WTC11 (cell line): ENCODE results near the gene SLC25A21. TPM values are rescaled to one million over a fixed set of nuclear protein-coding genes. Genes with fewer than 3 reads are reported as not detected.

ENCODE experiments used
- ATAC-seq: fragments of 200-7000 bp; cut with Tn5 transposase; 2 replicates; pipeline ENCODE4 v1.10.0; 2021; ENCODE audit warnings: mild to moderate bottlenecking, moderate library complexity
- CTCF ChIA-PET: fragments of 300-600 bp; sonication (Branson Sonifier 250); formaldehyde crosslinking; loops from one replicate; lab custom pipeline; 2021; ENCODE audit warnings: antibody characterized with exemption; lab: Charles Lee
- POLR2A ChIA-PET: fragments of 350-600 bp; sonication (Branson Sonifier 250); formaldehyde crosslinking; loops from one replicate; lab custom pipeline; 2021; ENCODE audit warnings: antibody characterized with exemption; lab: Charles Lee
- DNase-seq: peaks from one replicate; pipeline ENCODE4 v3.0.0; 2021; ENCODE audit warnings: low spot score
- H3K27ac Mint-ChIP-seq: 2 replicates; pipeline ENCODE4 v1.8.0; 2021; ENCODE audit warnings: mixed read lengths
- H3K27me3 Mint-ChIP-seq: 2 replicates; pipeline ENCODE4 v1.8.0; 2021; ENCODE audit warnings: low read depth, mild to moderate bottlenecking, moderate library complexity, mixed read lengths
- H3K36me3 Mint-ChIP-seq: 2 replicates; pipeline ENCODE4 v1.8.0; 2021; ENCODE audit warnings: mixed read lengths
- H3K4me1 Mint-ChIP-seq: 2 replicates; pipeline ENCODE4 v1.8.0; 2022; ENCODE audit warnings: mixed read lengths
- H3K4me3 Mint-ChIP-seq: 2 replicates; pipeline ENCODE4 v1.8.0; 2021; ENCODE audit warnings: mild to moderate bottlenecking, moderate library complexity, mixed read lengths
- H3K9me3 Mint-ChIP-seq: 2 replicates; pipeline ENCODE4 v1.8.0; 2021; ENCODE audit warnings: mixed read lengths
- ATF1 ChIP-seq: sonication (generic); formaldehyde crosslinking; IDR thresholded peaks from 2 replicates; pipeline ENCODE4 v1.8.1; 2023; ENCODE audit warnings: mild to moderate bottlenecking, moderate library complexity, missing genetic modification reagents
- ATF2 ChIP-seq: sonication (generic); formaldehyde crosslinking; IDR thresholded peaks from 2 replicates; pipeline ENCODE4 v1.8.1; 2022; ENCODE audit warnings: low read depth, missing genetic modification reagents, borderline replicate concordance
- CBFB ChIP-seq: sonication (generic); formaldehyde crosslinking; IDR thresholded peaks from 2 replicates; pipeline ENCODE4 v1.8.1; 2022; ENCODE audit warnings: mild to moderate bottlenecking, low read depth, missing genetic modification reagents
- CREB1 ChIP-seq: sonication (generic); formaldehyde crosslinking; IDR thresholded peaks from 2 replicates; pipeline ENCODE4 v1.8.0; 2023; ENCODE audit warnings: mild to moderate bottlenecking, missing genetic modification reagents
- FOXJ3 ChIP-seq: sonication (generic); formaldehyde crosslinking; IDR thresholded peaks from 2 replicates; pipeline ENCODE4 v1.9.0; 2021; ENCODE audit warnings: missing genetic modification reagents, mild to moderate bottlenecking, borderline replicate concordance
- FOXK1 ChIP-seq: sonication (generic); formaldehyde crosslinking; IDR thresholded peaks from 2 replicates; pipeline ENCODE4 v1.8.0; 2022; ENCODE audit warnings: mild to moderate bottlenecking, moderate library complexity, missing genetic modification reagents
- FOXP1 ChIP-seq: sonication (generic); formaldehyde crosslinking; IDR thresholded peaks from 2 replicates; pipeline ENCODE4 v1.8.0; 2022; ENCODE audit warnings: missing genetic modification reagents, mild to moderate bottlenecking, moderate library complexity, borderline replicate concordance
- GABPB1 ChIP-seq: sonication (generic); formaldehyde crosslinking; IDR thresholded peaks from 2 replicates; pipeline ENCODE4 v1.8.1; 2023; ENCODE audit warnings: mild to moderate bottlenecking, missing genetic modification reagents
- KAT7 ChIP-seq: sonication (generic); formaldehyde crosslinking; IDR thresholded peaks from 2 replicates; pipeline ENCODE4 v1.8.1; 2023; ENCODE audit warnings: missing genetic modification reagents, mild to moderate bottlenecking, borderline replicate concordance
- MLX ChIP-seq: sonication (generic); formaldehyde crosslinking; IDR thresholded peaks from 2 replicates; pipeline ENCODE4 v1.8.1; 2023; ENCODE audit warnings: mild to moderate bottlenecking, missing genetic modification reagents, moderate library complexity
- NFYB ChIP-seq: sonication (generic); formaldehyde crosslinking; conservative IDR thresholded peaks from 2 replicates; pipeline ENCODE4 v1.8.0; 2022; ENCODE audit warnings: low read depth, missing genetic modification reagents
- NR1H2 ChIP-seq: sonication (generic); formaldehyde crosslinking; IDR thresholded peaks from 2 replicates; pipeline ENCODE4 v1.9.0; 2021; ENCODE audit warnings: mild to moderate bottlenecking, moderate library complexity, missing genetic modification reagents
- OVOL2 ChIP-seq: fragments of 250-450 bp; sonication (Bioruptor Pico); IDR thresholded peaks from 2 replicates; pipeline ENCODE4 v1.9.0; 2021; ENCODE audit warnings: mild to moderate bottlenecking, borderline replicate concordance
- PRDM15 ChIP-seq: sonication (generic); formaldehyde crosslinking; IDR thresholded peaks from 2 replicates; pipeline ENCODE4 v1.8.0; 2022; ENCODE audit warnings: missing genetic modification reagents
- PRRX2 ChIP-seq: fragments of 250-450 bp; sonication (Bioruptor Pico); IDR thresholded peaks from 2 replicates; pipeline ENCODE4 v1.8.0; 2021; ENCODE audit warnings: mild to moderate bottlenecking
- SOX15 ChIP-seq: fragments of 250-450 bp; sonication (Bioruptor Pico); IDR thresholded peaks from 2 replicates; pipeline ENCODE4 v1.9.0; 2021; ENCODE audit warnings: mild to moderate bottlenecking
- SP1 ChIP-seq: sonication (generic); formaldehyde crosslinking; conservative IDR thresholded peaks from 2 replicates; pipeline ENCODE4 v1.8.1; 2022; ENCODE audit warnings: missing genetic modification reagents
- TEAD4 ChIP-seq: sonication (generic); formaldehyde crosslinking; IDR thresholded peaks from 2 replicates; pipeline ENCODE4 v1.8.0; 2022; ENCODE audit warnings: mild to moderate bottlenecking, missing genetic modification reagents
- ZNF219 ChIP-seq: sonication (generic); formaldehyde crosslinking; IDR thresholded peaks from 2 replicates; pipeline ENCODE4 v1.8.0; 2023; ENCODE audit warnings: missing genetic modification reagents, mild to moderate bottlenecking, borderline replicate concordance
- ZNF263 ChIP-seq: sonication (generic); formaldehyde crosslinking; IDR thresholded peaks from 2 replicates; pipeline ENCODE4 v1.8.1; 2022; ENCODE audit warnings: low read depth, mild to moderate bottlenecking, moderate library complexity, missing genetic modification reagents
- ZNF396 ChIP-seq: fragments of 250-450 bp; sonication (Bioruptor Pico); IDR thresholded peaks from 2 replicates; pipeline ENCODE4 v1.8.0; 2021; ENCODE audit warnings: mild to moderate bottlenecking, moderate library complexity, borderline replicate concordance
- ZNF416 ChIP-seq: fragments of 250-450 bp; sonication (Bioruptor Pico); IDR thresholded peaks from 2 replicates; pipeline ENCODE4 v1.9.0; 2021; ENCODE audit warnings: mild to moderate bottlenecking, inconsistent platforms
- ZNF512 ChIP-seq: sonication (generic); formaldehyde crosslinking; IDR thresholded peaks from 2 replicates; pipeline ENCODE4 v1.8.1; 2022; ENCODE audit warnings: missing genetic modification reagents, borderline replicate concordance
- total RNA-seq: library from RNA; stranded (reverse); gene quantifications from 3 replicates; pipeline ENCODE4 v1.2.3, GENCODE V29; 2021
- TF ChIP-seq, protein P1 (sequence below): sonication (generic); formaldehyde crosslinking; IDR thresholded peaks from 2 replicates; pipeline ENCODE4 v1.8.0; 2022; ENCODE audit warnings: mild to moderate bottlenecking, missing genetic modification reagents
- TF ChIP-seq, protein P2 (sequence below): sonication (generic); formaldehyde crosslinking; conservative IDR thresholded peaks from 2 replicates; pipeline ENCODE4 v1.8.1; 2022; ENCODE audit warnings: mild to moderate bottlenecking, missing genetic modification reagents

Gene SLC25A21
- total RNA-seq, 1 experiment from 2014 or later: 8.2 TPM

- Mint-ChIP-seq H3K4me3 (no peak overlapping the region), H3K27ac (no peak overlapping the region), H3K36me3 (peaks cover 16% of the 10 kb centered on the region; the same call in 1 of the 2 replicates), H3K4me1 (no peaks in the 10 kb centered on the region), H3K9me3 (peaks cover 28% of the 10 kb centered on the region), H3K27me3 (no peaks in the 10 kb centered on the region)
- TF ChIP-seq CBFB (CRISPR knock-in tag) (no peak), NR1H2 (CRISPR knock-in tag) (no peak), PRDM15 (CRISPR knock-in tag) (no peak), GABPB1 (CRISPR knock-in tag) (no peak), ZNF512 (CRISPR knock-in tag) (no peak), ATF2 (CRISPR knock-in tag) (no peak), TEAD4 (CRISPR knock-in tag) (no peak), NFYB (CRISPR knock-in tag) (no peak), KAT7 (CRISPR knock-in tag) (no peak)
- TF ChIP-seq, protein P1, sequence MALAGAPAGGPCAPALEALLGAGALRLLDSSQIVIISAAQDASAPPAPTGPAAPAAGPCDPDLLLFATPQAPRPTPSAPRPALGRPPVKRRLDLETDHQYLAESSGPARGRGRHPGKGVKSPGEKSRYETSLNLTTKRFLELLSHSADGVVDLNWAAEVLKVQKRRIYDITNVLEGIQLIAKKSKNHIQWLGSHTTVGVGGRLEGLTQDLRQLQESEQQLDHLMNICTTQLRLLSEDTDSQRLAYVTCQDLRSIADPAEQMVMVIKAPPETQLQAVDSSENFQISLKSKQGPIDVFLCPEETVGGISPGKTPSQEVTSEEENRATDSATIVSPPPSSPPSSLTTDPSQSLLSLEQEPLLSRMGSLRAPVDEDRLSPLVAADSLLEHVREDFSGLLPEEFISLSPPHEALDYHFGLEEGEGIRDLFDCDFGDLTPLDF (CRISPR knock-in tag): no peak
- ChIA-PET CTCF (no interaction called here), POLR2A (no interaction called here)
- ATAC-seq: no peak
- DNase-seq: no peak
Measured at GRCh38 chr14:36781897-36782296, 390.5 kb downstream of the SLC25A21 start.

- DNase-seq: no peak
- Mint-ChIP-seq H3K9me3 (peaks cover 3% of the 10 kb centered on the region; the same call in 1 of the 2 replicates), H3K27ac (no peak overlapping the region)
- CTCF ChIA-PET: interaction anchor here (0.7 to 2.6 kb wide), 3 partner anchors 9 to 169 kb away, joined by 3 to 15 read pairs (median 3); no protein-coding TSS in a partner anchor
- POLR2A ChIA-PET: interaction anchor here (1.0 kb wide), 1 partner anchor 169 kb away, joined by 3 read pairs; no protein-coding TSS in a partner anchor
- TF ChIP-seq TEAD4 (CRISPR knock-in tag) (no peak), FOXP1 (CRISPR knock-in tag) (no peak), ATF1 (CRISPR knock-in tag) (no peak), FOXK1 (CRISPR knock-in tag) (no peak), PRRX2 (CRISPR knock-in tag) (no peak), NFYB (CRISPR knock-in tag) (no peak), FOXJ3 (CRISPR knock-in tag) (no peak), ZNF416 (CRISPR knock-in tag) (no peak), MLX (CRISPR knock-in tag) (no peak), ZNF396 (CRISPR knock-in tag) (no peak), CREB1 (CRISPR knock-in tag) (no peak), SP1 (CRISPR knock-in tag) (no peak), OVOL2 (no peak), SOX15 (CRISPR knock-in tag) (no peak), ZNF263 (CRISPR knock-in tag) (no peak), ZNF219 (CRISPR knock-in tag) (no peak), CBFB (CRISPR knock-in tag) (no peak)
- TF ChIP-seq, protein P1 (CRISPR knock-in tag): no peak
- TF ChIP-seq, protein P2, sequence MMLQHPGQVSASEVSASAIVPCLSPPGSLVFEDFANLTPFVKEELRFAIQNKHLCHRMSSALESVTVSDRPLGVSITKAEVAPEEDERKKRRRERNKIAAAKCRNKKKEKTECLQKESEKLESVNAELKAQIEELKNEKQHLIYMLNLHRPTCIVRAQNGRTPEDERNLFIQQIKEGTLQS (CRISPR knock-in tag): no peak
- TF ChIP-seq, all 79 proteins: peak for 0
- Mint-ChIP-seq H3K27me3 (no peaks in the 10 kb centered on the region), H3K4me1 (peaks cover 7% of the 10 kb centered on the region), H3K36me3 (no peaks in the 10 kb centered on the region), H3K4me3 (no peak overlapping the region)
- no peak for ATAC-seq
Measured at GRCh38 chr14:36773558-36773957, 398.8 kb downstream of the SLC25A21 start.
